Dendritic cell treated with granulocyte-macrophage colony-stimulating factor and Interleukin-4, amounts not matched to agents 40 ng/mL and 50 ng/mL, for 4 days (primary cell): ENCODE measurements around the gene CDON.

Experiments
- H3K27ac Mint-ChIP-seq: one replicate; pipeline ENCODE4 v1.8.0; 2022; ENCODE audit warnings: mild to moderate bottlenecking, mixed read lengths
- H3K27me3 Mint-ChIP-seq: one replicate; pipeline ENCODE4 v1.8.0; 2022; ENCODE audit warnings: mild to moderate bottlenecking, mixed read lengths
- H3K36me3 Mint-ChIP-seq: one replicate; pipeline ENCODE4 v1.8.0; 2022; ENCODE audit warnings: low read depth, mixed read lengths
- H3K4me1 Mint-ChIP-seq: one replicate; pipeline ENCODE4 v1.8.0; 2022; ENCODE audit warnings: low read depth, mixed read lengths
- H3K4me3 Mint-ChIP-seq: one replicate; pipeline ENCODE4 v1.8.0; 2022; ENCODE audit warnings: mild to moderate bottlenecking, moderate library complexity, mixed read lengths
- H3K9me3 Mint-ChIP-seq: one replicate; pipeline ENCODE4 v1.8.0; 2022; ENCODE audit warnings: mixed read lengths
- intact Hi-C: fragments of 100-400 bp; cut with micrococcal nuclease; formaldehyde crosslinking; loops from one replicate; pipeline ENCODE4 v1.15.0; 2022

CDON gene

DNA sequence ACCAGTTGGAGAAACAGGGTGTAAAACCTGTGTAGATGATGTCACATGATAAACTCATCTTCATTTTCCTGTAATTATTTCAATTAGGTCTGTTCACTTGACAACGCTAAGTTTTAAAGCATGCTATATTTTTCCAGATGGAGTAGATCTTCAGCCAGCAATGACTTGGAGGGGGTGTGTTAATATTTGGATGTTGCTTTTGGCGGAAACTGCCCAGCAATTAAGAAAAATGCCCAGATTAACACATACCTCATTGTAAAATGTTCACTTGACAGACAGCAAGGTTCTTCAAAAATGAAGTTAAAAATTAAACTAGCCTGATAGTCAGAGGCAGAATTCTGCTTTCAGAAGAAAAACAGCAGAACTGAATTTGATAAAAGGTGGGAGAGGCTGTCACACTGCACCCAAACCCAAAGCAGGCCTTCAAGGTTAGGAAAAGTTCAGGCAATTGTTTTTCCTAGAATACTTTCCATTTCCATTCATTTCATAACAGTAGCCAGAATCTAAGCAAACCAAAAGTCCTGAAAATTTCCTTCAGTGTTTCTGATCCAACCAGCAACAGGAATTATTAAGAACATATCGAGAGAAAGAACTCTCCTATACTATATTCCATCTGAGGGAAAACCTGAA is 83.8 kb downstream of the CDON start:
- H3K27ac Mint-ChIP-seq = no peak overlapping the region
- no peaks in the 10 kb centered on the region for H3K36me3 Mint-ChIP-seq
- intact Hi-C loops = no loop called here

DNA sequence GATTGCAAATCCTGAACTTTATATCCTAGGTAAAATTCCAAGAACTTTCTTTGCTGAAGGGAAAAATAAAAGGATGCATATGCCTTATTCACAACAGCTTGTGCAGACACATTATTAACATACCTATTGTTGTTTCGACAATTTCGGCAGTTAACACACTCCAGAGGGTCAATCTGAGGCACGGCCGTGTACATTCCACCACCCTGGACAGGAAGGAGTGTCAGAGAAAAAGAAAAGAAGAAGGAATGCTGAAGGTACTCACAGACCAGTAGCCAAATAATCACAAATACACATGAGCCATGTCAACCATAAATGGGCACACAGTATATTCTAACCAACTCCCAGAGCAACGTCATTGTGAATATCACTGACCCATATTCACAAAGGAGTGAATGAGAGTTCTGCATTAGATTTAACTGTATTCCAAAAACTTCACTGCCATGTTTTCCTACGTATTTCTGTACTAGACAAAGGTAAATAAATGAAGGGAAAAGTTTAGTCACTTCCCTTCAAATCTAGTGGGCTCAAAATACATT is 84.4 kb downstream of the CDON start:
- Mint-ChIP-seq H3K4me1 (peaks cover 9% of the 10 kb centered on the region), H3K4me3 (no peak overlapping the region), H3K27ac (no peak overlapping the region), H3K36me3 (no peaks in the 10 kb centered on the region), H3K27me3 (no peaks in the 10 kb centered on the region), H3K9me3 (no peaks in the 10 kb centered on the region)
- intact Hi-C loops = no loop called here

More for the DNA sequence above, 83.8 kb downstream of the CDON start:
- Mint-ChIP-seq H3K4me1 (peaks cover 10% of the 10 kb centered on the region), H3K27me3 (no peaks in the 10 kb centered on the region), H3K9me3 (no peaks in the 10 kb centered on the region), H3K4me3 (no peak overlapping the region)

DNA sequence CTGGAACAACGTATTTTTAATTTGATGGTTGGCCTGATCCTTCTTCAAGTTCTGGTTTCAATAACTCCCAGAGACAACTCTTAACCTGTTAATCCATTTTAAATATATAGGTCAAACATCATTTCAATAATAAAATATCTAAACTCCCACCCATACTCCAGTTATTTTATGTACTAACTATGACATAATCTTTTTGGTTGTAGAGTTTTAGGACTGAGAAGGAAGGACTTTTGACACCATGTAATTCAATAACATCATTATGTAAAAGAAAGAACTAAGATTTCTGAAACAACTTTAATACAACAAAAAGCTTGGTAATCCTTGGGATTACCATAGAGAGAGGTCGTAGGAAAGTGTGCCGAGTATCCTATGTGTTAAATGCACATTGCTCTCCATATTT is 85.3 kb downstream of the CDON start:
- Mint-ChIP-seq H3K27me3 (no peaks in the 10 kb centered on the region), H3K36me3 (no peaks in the 10 kb centered on the region), H3K4me3 (no peak overlapping the region), H3K9me3 (no peaks in the 10 kb centered on the region), H3K27ac (no peak overlapping the region), H3K4me1 (no peaks in the 10 kb centered on the region)
- intact Hi-C loops = no loop called here

DNA sequence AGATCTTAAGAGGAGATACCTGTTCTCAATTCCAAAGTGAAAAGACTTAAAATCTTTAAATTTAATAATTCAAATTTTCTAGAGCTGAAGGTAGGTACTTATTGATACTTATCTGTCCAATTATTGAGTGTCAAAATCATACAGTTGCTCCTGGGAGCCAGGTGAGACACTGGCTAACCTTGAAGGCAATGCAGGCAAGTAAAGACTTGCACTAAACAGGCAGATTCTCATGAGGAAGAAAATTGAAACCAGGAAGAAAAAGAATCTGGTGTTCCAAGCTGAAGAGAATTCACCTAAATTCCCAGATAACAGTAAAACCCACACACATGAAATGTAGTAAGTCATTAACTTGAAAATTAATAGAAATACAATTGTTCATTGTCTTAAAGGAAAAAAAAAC is 86.5 kb downstream of the CDON start:
- Mint-ChIP-seq H3K27me3 (peaks cover 2% of the 10 kb centered on the region), H3K36me3 (no peaks in the 10 kb centered on the region), H3K4me1 (no peaks in the 10 kb centered on the region), H3K9me3 (no peaks in the 10 kb centered on the region), H3K4me3 (no peak overlapping the region), H3K27ac (no peak overlapping the region)
- intact Hi-C loops = no loop called here

DNA sequence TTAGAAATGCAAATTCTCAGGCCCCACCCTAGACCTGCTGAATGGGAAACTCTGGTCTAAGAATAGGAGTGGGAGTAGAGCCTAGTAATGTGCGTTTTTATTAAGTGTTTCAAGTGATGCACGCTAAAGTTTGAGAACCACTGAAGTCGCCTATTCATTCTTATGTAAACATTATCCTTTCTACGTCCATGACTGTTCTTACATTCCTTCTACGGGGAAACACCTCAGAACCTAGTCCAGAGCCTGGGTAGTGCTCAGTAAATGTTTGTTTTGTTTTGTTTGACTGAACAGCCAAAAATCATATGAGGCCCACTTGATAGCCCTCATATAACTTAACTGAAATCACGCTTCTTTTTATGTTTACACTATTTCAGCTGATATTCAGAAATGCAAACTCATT is 87.0 kb downstream of the CDON start:
- Mint-ChIP-seq H3K27me3 (peaks cover 2% of the 10 kb centered on the region), H3K9me3 (no peaks in the 10 kb centered on the region), H3K4me3 (no peak overlapping the region), H3K4me1 (no peaks in the 10 kb centered on the region), H3K27ac (no peak overlapping the region), H3K36me3 (no peaks in the 10 kb centered on the region)
- intact Hi-C loops = no loop called here

DNA sequence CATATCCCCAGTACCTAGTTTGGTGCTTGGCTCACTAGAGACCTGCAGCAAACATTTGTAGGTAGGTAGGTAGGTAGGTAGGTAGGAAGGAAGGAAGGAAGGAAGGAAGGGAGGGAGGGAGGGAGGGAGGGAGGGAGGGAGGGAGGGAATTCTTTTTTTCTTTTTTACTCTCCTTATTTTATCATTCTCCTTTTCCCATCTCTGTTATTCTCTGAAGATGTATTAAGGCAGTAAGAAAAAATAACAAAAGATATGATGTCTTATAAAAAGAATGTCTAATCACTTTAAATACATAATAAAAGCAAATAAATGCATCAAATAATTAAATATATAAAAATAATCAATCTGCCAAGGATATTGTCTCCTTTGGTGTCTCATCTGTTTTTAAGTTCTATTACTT is 88.4 kb downstream of the CDON start:
- Mint-ChIP-seq H3K4me1 (no peaks in the 10 kb centered on the region), H3K27ac (no peak overlapping the region), H3K4me3 (no peak overlapping the region), H3K36me3 (no peaks in the 10 kb centered on the region), H3K9me3 (no peaks in the 10 kb centered on the region), H3K27me3 (peaks cover 3% of the 10 kb centered on the region)
- intact Hi-C loops = no loop called here

DNA sequence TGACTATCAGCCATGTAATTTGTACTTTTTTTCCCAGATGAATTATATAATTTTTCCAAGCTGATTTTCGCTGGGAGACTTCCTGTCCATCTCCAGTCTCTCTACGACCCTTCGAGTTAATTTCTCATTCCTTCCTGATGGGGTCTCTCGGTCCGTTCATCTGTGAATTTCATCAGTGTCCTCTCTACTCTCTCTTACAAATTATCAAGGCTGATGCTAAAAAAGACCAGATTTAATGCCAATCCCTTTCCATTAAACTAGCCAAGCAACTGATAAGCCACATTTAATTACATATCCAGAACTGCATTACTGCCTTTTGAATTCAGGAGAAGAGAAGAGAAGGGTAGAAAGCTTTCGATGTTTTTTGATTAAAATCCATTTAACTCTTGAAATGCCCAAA is 91.0 kb downstream of the CDON start:
- no peak overlapping the region for H3K4me3 Mint-ChIP-seq

DNA sequence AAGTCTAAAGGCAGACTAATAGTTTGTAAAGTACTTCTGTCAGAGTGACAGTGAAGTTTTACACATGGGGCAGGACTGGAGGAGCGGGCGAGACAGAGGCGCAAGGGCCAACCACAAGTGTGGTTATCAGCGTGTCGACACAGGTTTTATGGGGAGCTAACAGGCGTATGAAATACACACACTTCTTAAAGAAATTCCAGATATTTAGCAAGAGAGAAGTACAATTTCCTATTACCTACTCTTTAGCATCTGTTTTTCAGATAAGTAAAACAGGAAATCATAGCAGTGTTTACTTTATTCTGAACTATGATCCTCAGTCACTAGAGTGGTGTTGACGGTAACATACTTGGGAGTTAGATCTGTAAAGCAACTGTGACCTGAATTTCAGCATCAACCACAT is 94.3 kb downstream of the CDON start:
- peaks cover 8% of the 10 kb centered on the region for H3K27me3 Mint-ChIP-seq
- no peak overlapping the region for H3K27ac Mint-ChIP-seq
- H3K9me3 Mint-ChIP-seq = no peaks in the 10 kb centered on the region
- no peaks in the 10 kb centered on the region for H3K36me3 Mint-ChIP-seq
- H3K4me1 Mint-ChIP-seq = no peaks in the 10 kb centered on the region
- intact Hi-C loops = no loop called here
- no peak overlapping the region for H3K4me3 Mint-ChIP-seq

More for the DNA sequence above, 91.0 kb downstream of the CDON start:
- Mint-ChIP-seq H3K27me3 (peaks cover 6% of the 10 kb centered on the region), H3K9me3 (no peaks in the 10 kb centered on the region), H3K27ac (no peak overlapping the region), H3K4me1 (no peaks in the 10 kb centered on the region), H3K36me3 (no peaks in the 10 kb centered on the region)
- intact Hi-C loops = no loop called here

DNA sequence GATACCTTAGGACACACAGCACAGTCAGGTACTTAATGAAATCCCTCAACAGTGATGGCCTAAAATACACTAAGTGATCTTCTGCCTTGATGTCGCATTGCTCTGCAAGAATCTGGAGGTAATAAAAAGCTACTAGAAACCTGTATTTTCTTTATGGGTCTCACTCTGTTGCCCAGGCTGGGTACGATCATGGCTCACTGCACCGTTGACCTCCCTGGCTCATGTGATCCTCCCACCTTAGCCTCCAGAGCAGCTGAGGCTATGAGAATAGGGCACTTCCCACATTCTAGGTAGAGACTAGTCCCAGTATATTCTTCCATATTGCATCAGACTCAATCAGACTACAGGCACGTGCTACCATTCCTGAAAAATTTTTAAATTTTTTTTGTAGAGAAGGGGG is 95.2 kb downstream of the CDON start:
- no peaks in the 10 kb centered on the region for H3K36me3 Mint-ChIP-seq
- intact Hi-C loops = no loop called here
- H3K27me3 Mint-ChIP-seq = peaks cover 8% of the 10 kb centered on the region
- no peak overlapping the region for H3K4me3 Mint-ChIP-seq
- H3K4me1 Mint-ChIP-seq = no peaks in the 10 kb centered on the region
- H3K9me3 Mint-ChIP-seq = peaks cover 5% of the 10 kb centered on the region
- no peak overlapping the region for H3K27ac Mint-ChIP-seq

DNA sequence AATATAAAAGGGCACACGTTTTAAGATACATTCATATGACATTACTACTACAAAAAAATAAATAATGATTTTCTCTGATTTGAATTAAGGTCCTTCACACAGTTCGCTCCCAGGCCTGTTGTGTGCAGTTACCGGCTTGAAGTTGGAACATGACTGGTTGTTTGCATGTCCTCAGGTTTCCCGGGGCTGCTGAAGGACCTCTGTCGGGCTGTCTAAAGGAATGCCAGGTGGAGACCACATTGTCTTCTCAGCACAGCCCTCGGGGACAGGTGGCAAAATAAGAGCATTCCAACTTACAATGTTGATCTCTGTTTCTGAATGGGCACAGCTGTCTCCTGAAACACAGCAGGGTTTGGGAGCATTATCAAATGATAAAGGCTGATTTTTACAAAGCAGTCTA is 101.9 kb downstream of the CDON start:
- H3K27ac Mint-ChIP-seq = no peak overlapping the region
- no peaks in the 10 kb centered on the region for H3K4me1 Mint-ChIP-seq
- intact Hi-C loops = no loop called here
- no peaks in the 10 kb centered on the region for H3K27me3 Mint-ChIP-seq
- peaks cover 10% of the 10 kb centered on the region for H3K9me3 Mint-ChIP-seq
- no peaks in the 10 kb centered on the region for H3K36me3 Mint-ChIP-seq
- H3K4me3 Mint-ChIP-seq = no peak overlapping the region

DNA sequence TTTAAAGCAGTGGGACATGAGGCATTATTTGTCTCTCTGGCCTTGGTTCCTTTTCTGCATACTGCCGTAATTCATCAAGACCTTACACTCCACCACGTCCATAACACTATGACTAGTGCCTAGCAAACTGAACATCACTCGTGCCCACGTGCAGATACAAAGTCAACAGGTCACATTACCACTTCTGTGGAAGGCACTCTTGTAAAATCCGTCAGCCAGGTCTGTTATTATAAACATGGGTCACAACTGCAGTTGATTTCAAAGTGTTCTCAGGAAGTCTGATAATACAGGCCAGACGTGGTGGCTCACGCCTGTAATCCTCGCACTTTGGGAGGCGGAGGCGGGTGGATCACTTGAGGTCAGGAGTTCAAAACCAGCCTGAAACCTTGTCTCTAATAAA is 102.7 kb downstream of the CDON start:
- Mint-ChIP-seq H3K4me1 (no peaks in the 10 kb centered on the region), H3K4me3 (no peak overlapping the region), H3K27me3 (no peaks in the 10 kb centered on the region)

DNA sequence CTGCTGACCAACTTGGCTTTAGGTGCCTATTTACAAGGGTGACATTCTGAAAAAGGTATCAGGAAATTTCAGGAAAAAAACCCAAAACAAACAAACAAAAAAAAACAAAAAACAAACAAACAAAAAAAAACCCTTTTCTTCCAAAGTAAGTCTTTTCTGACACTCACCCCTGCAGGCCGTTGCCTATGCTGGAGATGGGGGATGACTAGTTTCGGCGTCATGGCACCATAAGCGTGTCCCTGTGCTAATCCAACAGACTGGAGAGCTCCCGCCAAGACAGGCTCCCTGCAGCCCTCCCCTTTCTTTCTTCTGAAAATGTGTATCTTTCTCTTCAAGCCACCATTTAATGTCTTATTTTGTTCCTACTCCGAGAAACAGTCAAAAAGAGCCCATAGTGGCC is 103.2 kb downstream of the CDON start:
- H3K4me1 Mint-ChIP-seq = no peaks in the 10 kb centered on the region
- H3K27ac Mint-ChIP-seq = no peak overlapping the region
- intact Hi-C loops = no loop called here
- no peaks in the 10 kb centered on the region for H3K27me3 Mint-ChIP-seq
- peaks cover 10% of the 10 kb centered on the region for H3K9me3 Mint-ChIP-seq
- no peak overlapping the region for H3K4me3 Mint-ChIP-seq
- no peaks in the 10 kb centered on the region for H3K36me3 Mint-ChIP-seq

More for the DNA sequence above, 102.7 kb downstream of the CDON start:
- Mint-ChIP-seq H3K36me3 (no peaks in the 10 kb centered on the region), H3K27ac (no peak overlapping the region), H3K9me3 (peaks cover 10% of the 10 kb centered on the region)
- intact Hi-C loops = no loop called here

DNA sequence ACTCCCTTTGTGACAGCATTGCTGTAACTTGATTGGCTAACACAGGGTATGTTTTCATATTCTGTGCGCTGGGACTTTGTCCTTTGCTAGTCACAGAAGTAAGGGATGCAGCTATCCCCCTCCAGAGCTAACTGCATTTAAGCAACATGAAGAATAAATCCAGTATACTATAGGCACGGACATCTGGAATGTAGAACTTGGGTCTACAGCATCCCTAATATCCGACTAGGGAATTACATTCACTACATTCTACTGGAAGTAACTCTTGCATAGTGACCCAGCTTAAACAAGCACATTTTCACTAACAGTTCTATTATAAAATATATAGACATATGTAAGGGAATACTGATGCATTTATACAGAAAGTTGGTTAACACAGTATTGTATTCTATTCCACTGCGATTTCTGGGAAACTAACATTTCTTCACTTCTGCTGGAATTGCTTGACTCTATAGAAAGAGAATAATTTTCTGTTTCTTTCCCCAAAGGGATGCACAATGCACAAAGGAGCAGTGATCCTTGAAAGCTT is 103.7 kb downstream of the CDON start:
- intact Hi-C loops = no loop called here
- Mint-ChIP-seq H3K27ac (no peak overlapping the region), H3K36me3 (no peaks in the 10 kb centered on the region), H3K4me1 (no peaks in the 10 kb centered on the region), H3K9me3 (peaks cover 10% of the 10 kb centered on the region), H3K27me3 (no peaks in the 10 kb centered on the region), H3K4me3 (no peak overlapping the region)

DNA sequence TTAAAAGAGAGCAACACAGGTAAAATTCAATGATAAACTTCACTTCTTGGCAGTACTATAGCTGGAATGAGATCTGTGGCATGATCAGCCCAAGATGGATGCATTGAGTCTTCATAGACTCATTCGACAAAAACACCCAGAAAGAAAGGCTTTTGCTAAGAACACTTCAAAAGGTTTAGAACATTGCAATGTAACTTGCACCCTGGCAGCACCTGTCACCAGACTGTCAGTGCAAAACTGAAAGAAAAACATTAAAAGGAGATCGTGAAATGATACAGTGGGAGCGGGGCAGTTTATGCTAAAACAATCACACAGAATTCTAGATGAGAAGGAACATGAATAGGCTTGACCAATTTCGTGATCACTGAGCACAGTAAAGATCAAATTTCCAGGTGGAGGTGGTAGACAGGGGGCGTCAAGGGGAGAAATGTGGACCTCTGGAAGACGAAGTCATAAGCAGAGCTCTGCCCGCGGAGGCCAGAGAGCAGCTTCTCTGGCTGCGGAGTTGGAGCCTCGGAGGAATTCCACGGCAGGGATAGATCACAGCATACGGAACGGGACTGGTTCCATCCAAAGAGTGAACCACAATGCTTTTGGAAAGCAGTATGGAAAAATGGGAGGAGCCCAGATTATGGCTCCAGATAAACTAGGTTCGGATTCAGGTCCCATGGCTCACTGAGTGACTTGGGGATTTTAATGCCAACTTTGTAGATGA is 104.9 kb downstream of the CDON start:
- peaks cover 7% of the 10 kb centered on the region for H3K9me3 Mint-ChIP-seq
- no peak overlapping the region for H3K27ac Mint-ChIP-seq
- H3K27me3 Mint-ChIP-seq = no peaks in the 10 kb centered on the region
- no peaks in the 10 kb centered on the region for H3K36me3 Mint-ChIP-seq
- intact Hi-C loops = no loop called here
- H3K4me1 Mint-ChIP-seq = no peaks in the 10 kb centered on the region
- no peak overlapping the region for H3K4me3 Mint-ChIP-seq
